Fibroblast of mammary gland (primary cell): ENCODE measurements around the gene NRDE2.

Source experiments
- DNase-seq: peaks from one replicate; pipeline ENCODE4 v3.0.0-alpha.2; 2010; ENCODE audit warnings: low read depth
- H3K4me3 ChIP-seq: 2 replicates; pipeline ENCODE4 v1.5.1; 2011; ENCODE audit warnings: low read depth, mild to moderate bottlenecking, low read length, moderate library complexity; ENCODE audit not compliant: control insufficient read depth
- CTCF ChIP-seq: conservative IDR thresholded peaks from 2 replicates; pipeline ENCODE4 v1.5.1; 2011; ENCODE audit warnings: low read depth, low read length, inconsistent platforms; ENCODE audit not compliant: control insufficient read depth, insufficient read depth

Gene NRDE2

GRCh38 chr14:90299408-90299807 is 32.3 kb downstream of the NRDE2 start:
- H3K4me3 ChIP-seq, result no peak overlapping the region
- TF ChIP-seq CTCF, result no peak
- no peak for DNase-seq

- H3K4me3 ChIP-seq, result no peak overlapping the region
- no peak for TF ChIP-seq CTCF
- no peak for DNase-seq
These were observed 33.7 kb downstream of the NRDE2 start for GRCh38 chr14:90297876-90298629.

GRCh38 chr14:90296641-90297040 is 35.1 kb downstream of the NRDE2 start:
- DNase-seq, result no peak
- no peak overlapping the region for H3K4me3 ChIP-seq
- TF ChIP-seq CTCF, result no peak

- H3K4me3 ChIP-seq, result no peak overlapping the region
- DNase-seq, result no peak
- no peak for TF ChIP-seq CTCF
These were observed 35.7 kb downstream of the NRDE2 start for GRCh38 chr14:90295870-90296516.

- DNase-seq, result no peak
These were observed 36.9 kb downstream of the NRDE2 start for GRCh38 chr14:90294872-90295271.

More at GRCh38 chr14:90294872-90295271, 36.9 kb downstream of the NRDE2 start:
- H3K4me3 ChIP-seq, result no peak overlapping the region
- no peak for TF ChIP-seq CTCF
